ENCODE results near the gene JMJD4.

GRCh38 chr1:227747382-227747781 lies 12.3 kb upstream of the JMJD4 start:
- TF ChIP-seq EZH2 (IDR thresholded peaks at IDR 0.05; ENCODE audit: low read depth, unreplicated experiment) (no peak), CTCF (conservative IDR thresholded peaks at IDR 0.05; ENCODE audit: low read depth in 2 of 2) (no peak), REST (IDR thresholded peaks at IDR 0.05; ENCODE audit: unreplicated experiment) (no peak), POLR2AphosphoS5 (IDR thresholded peaks at IDR 0.05; ENCODE audit: low read depth) (no peak), STAT1 (IDR thresholded peaks at IDR 0.05; ENCODE audit: unreplicated experiment) (no peak), CREB1 (CRISPR knock-in tag; IDR thresholded peaks at IDR 0.05; ENCODE audit: low read depth) (no peak)

All from GM23338 (cell line).